GM23338 (cell line): ENCODE measurements around the gene CLUH. TPM values are rescaled to one million over a fixed set of nuclear protein-coding genes. Genes with fewer than 3 reads are reported as not detected.

Experiments used
- ATAC-seq: fragments of 200-7000 bp; cut with Tn5 transposase; 3 replicates; pipeline ENCODE4 v1.9.1; 2020
- DNase-seq: peaks from one replicate; pipeline ENCODE4 v3.0.0-alpha.2; 2015; ENCODE audit warnings: low spot score
- H2AFZ ChIP-seq: fragments of 200-600 bp; sonication (generic); 2 replicates; pipeline ENCODE4 v1.8.0; 2016; ENCODE audit warnings: antibody characterized with exemption, mild to moderate bottlenecking, moderate library complexity
- H3F3A ChIP-seq: fragments of 200-600 bp; sonication (generic); replicated peaks from 2 replicates; pipeline ENCODE4 v1.8.0; 2017; ENCODE audit warnings: antibody characterized with exemption, mixed run types, low read depth
- H3K27ac ChIP-seq: fragments of 200-600 bp; sonication (generic); 2 replicates; pipeline ENCODE4 v1.6.1; 2016; ENCODE audit warnings: low read depth
- H3K27me3 ChIP-seq: fragments of 200-600 bp; sonication (generic); 2 replicates; pipeline ENCODE4 v1.8.0; 2016; ENCODE audit warnings: mild to moderate bottlenecking, mixed run types, moderate library complexity; ENCODE audit not compliant: insufficient read depth
- H3K36me3 ChIP-seq: fragments of 200-600 bp; sonication (generic); 2 replicates; pipeline ENCODE4 v1.8.0; 2016; ENCODE audit warnings: mild to moderate bottlenecking; ENCODE audit not compliant: insufficient read depth
- H3K4me1 ChIP-seq: fragments of 200-600 bp; sonication (generic); 2 replicates; pipeline ENCODE4 v1.8.0; 2016; ENCODE audit warnings: mild to moderate bottlenecking, moderate library complexity; ENCODE audit not compliant: insufficient read depth
- H3K4me2 ChIP-seq: fragments of 200-600 bp; sonication (generic); 2 replicates; pipeline ENCODE4 v1.7.1; 2017; ENCODE audit warnings: mixed run types
- H3K4me3 ChIP-seq: fragments of 200-600 bp; sonication (generic); 2 replicates; pipeline ENCODE4 v1.6.1; 2016; ENCODE audit warnings: mixed run types
- H3K79me2 ChIP-seq: fragments of 200-600 bp; sonication (generic); replicated peaks from 2 replicates; pipeline ENCODE4 v1.8.0; 2017; ENCODE audit warnings: mild to moderate bottlenecking; ENCODE audit not compliant: insufficient read depth
- H3K9me2 ChIP-seq: fragments of 200-600 bp; sonication (generic); 2 replicates; pipeline ENCODE4 v1.8.0; 2017; ENCODE audit not compliant: insufficient read depth
- H4K20me1 ChIP-seq: fragments of 200-600 bp; sonication (generic); replicated peaks from 2 replicates; pipeline ENCODE4 v1.8.0; 2017; ENCODE audit warnings: mild to moderate bottlenecking; ENCODE audit not compliant: insufficient read depth
- H3K27ac Mint-ChIP-seq: 2 replicates; pipeline ENCODE4 v1.8.0; 2020; ENCODE audit warnings: inconsistent platforms, mild to moderate bottlenecking, moderate library complexity, mixed read lengths
- H3K27me3 Mint-ChIP-seq: 3 replicates; pipeline ENCODE4 v1.8.0; 2022; ENCODE audit warnings: low read depth, mild to moderate bottlenecking, moderate library complexity, mixed read lengths, inconsistent platforms; ENCODE audit not compliant: insufficient read depth, poor library complexity
- H3K36me3 Mint-ChIP-seq: 3 replicates; pipeline ENCODE4 v1.8.0; 2021; ENCODE audit warnings: low read depth, mild to moderate bottlenecking, inconsistent platforms, moderate library complexity, mixed read lengths
- H3K4me1 Mint-ChIP-seq: 3 replicates; pipeline ENCODE4 v1.8.0; 2020; ENCODE audit warnings: mild to moderate bottlenecking, inconsistent platforms, mixed read lengths
- H3K4me3 Mint-ChIP-seq: 3 replicates; pipeline ENCODE4 v1.8.0; 2021; ENCODE audit warnings: moderate library complexity, mild to moderate bottlenecking, inconsistent platforms, mixed read lengths
- H3K9me3 Mint-ChIP-seq: 3 replicates; pipeline ENCODE4 v1.8.0; 2020; ENCODE audit warnings: moderate library complexity, mild to moderate bottlenecking, inconsistent platforms, mixed read lengths
- EZH2 ChIP-seq: fragments of 200-600 bp; sonication (generic); IDR thresholded peaks from one replicate; pipeline ENCODE4 v1.8.0; 2017; ENCODE audit warnings: antibody characterized with exemption, mild to moderate bottlenecking, low read depth; ENCODE audit not compliant: unreplicated experiment
- EZH2phosphoT487 ChIP-seq: fragments of 200-600 bp; sonication (generic); IDR thresholded peaks from one replicate; pipeline ENCODE4 v1.8.1; 2018; ENCODE audit warnings: antibody characterized with exemption; ENCODE audit not compliant: unreplicated experiment
- JUNB ChIP-seq: IDR thresholded peaks from one replicate; pipeline ENCODE4 v1.6.1; 2016; ENCODE audit warnings: antibody characterized with exemption; ENCODE audit not compliant: unreplicated experiment
- NANOG ChIP-seq: IDR thresholded peaks from 2 replicates; pipeline ENCODE4 v1.6.1; 2016; ENCODE audit warnings: antibody characterized with exemption, borderline replicate concordance
- STAT1 ChIP-seq: IDR thresholded peaks from one replicate; pipeline ENCODE4 v1.6.1; 2016; ENCODE audit warnings: antibody characterized with exemption; ENCODE audit not compliant: unreplicated experiment
- ZNF114 ChIP-seq: fragments of 250-450 bp; sonication (Bioruptor Pico); IDR thresholded peaks from 2 replicates; pipeline ENCODE4 v1.5.0; 2020; ENCODE audit warnings: mild to moderate bottlenecking, moderate library complexity
- ZNF331 ChIP-seq: fragments of 250-450 bp; sonication (Bioruptor Pico); IDR thresholded peaks from 2 replicates; pipeline ENCODE4 v1.5.0; 2020; ENCODE audit warnings: low read depth, mild to moderate bottlenecking, moderate library complexity
- polyA plus RNA-seq: library from polyadenylated mRNA; unstranded; fragments of >200 nt; fragmentation: Nextera tagmentation; extraction: Ambion mirVana; gene quantifications from 2 replicates; pipeline ENCODE4 v1.2.1, GENCODE V29; 2016
- total RNA-seq: library from RNA; depleted of rRNA; stranded (reverse); fragments of >200 nt; shearing (Covaris generic); gene quantifications from 2 replicates; pipeline ENCODE4 v1.2.3, GENCODE V29; 2014
- TF ChIP-seq, protein P1 (sequence below), 2 experiments: fragments of 200-600 bp in 1 of 2; sonication (generic) in 1 of 2; conservative IDR thresholded peaks; 2 replicates each; pipeline versions ENCODE4 v1.5.1 to v1.6.1; 2016 to 2017; ENCODE audit warnings: antibody characterized with exemption in 2 of 2, low read depth in 2 of 2, mild to moderate bottlenecking in 2 of 2, moderate library complexity in 1 of 2
- TF ChIP-seq, protein P2 (sequence below): fragments of 250-450 bp; sonication (Bioruptor Pico); IDR thresholded peaks from 2 replicates; pipeline ENCODE4 v1.5.0; 2020; ENCODE audit warnings: mild to moderate bottlenecking, moderate library complexity
- TF ChIP-seq, protein P3 (sequence below): IDR thresholded peaks from 2 replicates; pipeline ENCODE4 v1.6.1; 2016; ENCODE audit warnings: antibody characterized with exemption
- TF ChIP-seq, protein P4 (sequence below): IDR thresholded peaks from one replicate; pipeline ENCODE4 v1.6.1; 2018; ENCODE audit warnings: antibody characterized with exemption; ENCODE audit not compliant: unreplicated experiment

Gene CLUH
- total and polyA plus RNA-seq, 2 experiments from 2014 or later = 23.5 to 90.0 TPM

DNA sequence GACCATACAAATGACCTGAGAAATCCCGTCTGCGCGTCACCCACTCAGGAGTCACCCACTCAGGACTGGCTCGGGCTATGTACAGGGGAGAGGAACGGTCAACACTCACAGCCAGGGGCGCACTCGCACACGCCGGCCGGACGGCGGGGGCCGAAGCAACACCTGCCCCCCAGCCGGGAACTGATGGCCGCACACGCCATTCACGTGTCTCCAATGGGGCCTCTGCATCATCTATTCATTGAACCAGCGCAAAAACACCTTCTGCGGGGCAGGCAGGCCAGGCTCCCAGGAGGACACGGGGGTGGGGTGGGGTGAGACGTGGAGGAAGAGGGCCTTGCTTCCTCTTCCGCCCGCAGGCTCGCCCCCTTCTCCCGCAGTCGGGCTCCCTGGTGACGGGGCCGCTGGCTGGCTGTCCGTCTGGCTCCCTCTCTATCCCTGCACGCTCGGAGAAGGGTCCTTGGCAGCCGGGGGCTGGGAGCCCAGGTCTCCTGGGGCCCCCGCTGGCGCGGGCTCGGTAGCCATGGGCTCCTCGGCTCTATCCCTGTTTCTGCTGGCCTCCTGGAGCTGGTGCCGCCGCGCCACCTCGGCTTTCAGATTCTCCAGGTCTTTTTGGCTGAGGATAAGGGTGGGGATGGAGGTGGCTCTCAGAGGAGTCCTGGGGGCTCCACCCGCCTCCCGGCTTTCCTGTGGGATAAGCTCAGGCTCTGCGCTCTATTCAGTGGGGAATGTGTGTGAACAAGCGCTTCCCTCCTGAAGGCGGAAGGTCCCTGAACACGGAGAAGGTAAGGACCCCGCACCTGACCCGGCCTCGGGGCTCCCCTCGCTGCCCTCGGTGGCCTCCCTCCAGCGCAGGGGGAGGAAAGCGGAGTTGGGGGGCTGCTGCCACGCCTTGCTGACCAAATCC is 21.1 kb downstream of the CLUH start:
- H3K27ac Mint-ChIP-seq = no peak overlapping the region
- Histone ChIP-seq H2AFZ (no peak overlapping the region), H3F3A (peaks cover 16% of the 10 kb centered on the region), H3K4me3 (no peak overlapping the region), H3K36me3 (no peaks in the 10 kb centered on the region), H3K4me2 (no peak overlapping the region), H3K27me3 (no peaks in the 10 kb centered on the region), H3K79me2 (no peaks in the 10 kb centered on the region), H3K9me2 (no peaks in the 10 kb centered on the region), H3K4me1 (peaks cover 6% of the 10 kb centered on the region; the same call in 1 of the 2 replicates), H4K20me1 (peaks cover 4% of the 10 kb centered on the region), H3K27ac (no peak overlapping the region)
- H3K9me3 Mint-ChIP-seq = no peaks in the 10 kb centered on the region
- peaks cover 12% of the 10 kb centered on the region; the same call in 2 of the 3 replicates for H3K4me1 Mint-ChIP-seq
- H3K27me3 Mint-ChIP-seq = peaks cover 24% of the 10 kb centered on the region
- no peak for DNase-seq
- peaks cover 13% of the 10 kb centered on the region for H3K36me3 Mint-ChIP-seq
- H3K4me3 Mint-ChIP-seq = no peak overlapping the region
- no peak for ATAC-seq
- no peak for TF ChIP-seq EZH2phosphoT487
- no peak for TF ChIP-seq ZNF114
- TF ChIP-seq, protein P1, sequence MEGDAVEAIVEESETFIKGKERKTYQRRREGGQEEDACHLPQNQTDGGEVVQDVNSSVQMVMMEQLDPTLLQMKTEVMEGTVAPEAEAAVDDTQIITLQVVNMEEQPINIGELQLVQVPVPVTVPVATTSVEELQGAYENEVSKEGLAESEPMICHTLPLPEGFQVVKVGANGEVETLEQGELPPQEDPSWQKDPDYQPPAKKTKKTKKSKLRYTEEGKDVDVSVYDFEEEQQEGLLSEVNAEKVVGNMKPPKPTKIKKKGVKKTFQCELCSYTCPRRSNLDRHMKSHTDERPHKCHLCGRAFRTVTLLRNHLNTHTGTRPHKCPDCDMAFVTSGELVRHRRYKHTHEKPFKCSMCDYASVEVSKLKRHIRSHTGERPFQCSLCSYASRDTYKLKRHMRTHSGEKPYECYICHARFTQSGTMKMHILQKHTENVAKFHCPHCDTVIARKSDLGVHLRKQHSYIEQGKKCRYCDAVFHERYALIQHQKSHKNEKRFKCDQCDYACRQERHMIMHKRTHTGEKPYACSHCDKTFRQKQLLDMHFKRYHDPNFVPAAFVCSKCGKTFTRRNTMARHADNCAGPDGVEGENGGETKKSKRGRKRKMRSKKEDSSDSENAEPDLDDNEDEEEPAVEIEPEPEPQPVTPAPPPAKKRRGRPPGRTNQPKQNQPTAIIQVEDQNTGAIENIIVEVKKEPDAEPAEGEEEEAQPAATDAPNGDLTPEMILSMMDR (conservative IDR thresholded peaks at IDR 0.05; ENCODE audit: low read depth in 2 of 2) = no peak
- no peak for TF ChIP-seq STAT1
- TF ChIP-seq, protein P2, sequence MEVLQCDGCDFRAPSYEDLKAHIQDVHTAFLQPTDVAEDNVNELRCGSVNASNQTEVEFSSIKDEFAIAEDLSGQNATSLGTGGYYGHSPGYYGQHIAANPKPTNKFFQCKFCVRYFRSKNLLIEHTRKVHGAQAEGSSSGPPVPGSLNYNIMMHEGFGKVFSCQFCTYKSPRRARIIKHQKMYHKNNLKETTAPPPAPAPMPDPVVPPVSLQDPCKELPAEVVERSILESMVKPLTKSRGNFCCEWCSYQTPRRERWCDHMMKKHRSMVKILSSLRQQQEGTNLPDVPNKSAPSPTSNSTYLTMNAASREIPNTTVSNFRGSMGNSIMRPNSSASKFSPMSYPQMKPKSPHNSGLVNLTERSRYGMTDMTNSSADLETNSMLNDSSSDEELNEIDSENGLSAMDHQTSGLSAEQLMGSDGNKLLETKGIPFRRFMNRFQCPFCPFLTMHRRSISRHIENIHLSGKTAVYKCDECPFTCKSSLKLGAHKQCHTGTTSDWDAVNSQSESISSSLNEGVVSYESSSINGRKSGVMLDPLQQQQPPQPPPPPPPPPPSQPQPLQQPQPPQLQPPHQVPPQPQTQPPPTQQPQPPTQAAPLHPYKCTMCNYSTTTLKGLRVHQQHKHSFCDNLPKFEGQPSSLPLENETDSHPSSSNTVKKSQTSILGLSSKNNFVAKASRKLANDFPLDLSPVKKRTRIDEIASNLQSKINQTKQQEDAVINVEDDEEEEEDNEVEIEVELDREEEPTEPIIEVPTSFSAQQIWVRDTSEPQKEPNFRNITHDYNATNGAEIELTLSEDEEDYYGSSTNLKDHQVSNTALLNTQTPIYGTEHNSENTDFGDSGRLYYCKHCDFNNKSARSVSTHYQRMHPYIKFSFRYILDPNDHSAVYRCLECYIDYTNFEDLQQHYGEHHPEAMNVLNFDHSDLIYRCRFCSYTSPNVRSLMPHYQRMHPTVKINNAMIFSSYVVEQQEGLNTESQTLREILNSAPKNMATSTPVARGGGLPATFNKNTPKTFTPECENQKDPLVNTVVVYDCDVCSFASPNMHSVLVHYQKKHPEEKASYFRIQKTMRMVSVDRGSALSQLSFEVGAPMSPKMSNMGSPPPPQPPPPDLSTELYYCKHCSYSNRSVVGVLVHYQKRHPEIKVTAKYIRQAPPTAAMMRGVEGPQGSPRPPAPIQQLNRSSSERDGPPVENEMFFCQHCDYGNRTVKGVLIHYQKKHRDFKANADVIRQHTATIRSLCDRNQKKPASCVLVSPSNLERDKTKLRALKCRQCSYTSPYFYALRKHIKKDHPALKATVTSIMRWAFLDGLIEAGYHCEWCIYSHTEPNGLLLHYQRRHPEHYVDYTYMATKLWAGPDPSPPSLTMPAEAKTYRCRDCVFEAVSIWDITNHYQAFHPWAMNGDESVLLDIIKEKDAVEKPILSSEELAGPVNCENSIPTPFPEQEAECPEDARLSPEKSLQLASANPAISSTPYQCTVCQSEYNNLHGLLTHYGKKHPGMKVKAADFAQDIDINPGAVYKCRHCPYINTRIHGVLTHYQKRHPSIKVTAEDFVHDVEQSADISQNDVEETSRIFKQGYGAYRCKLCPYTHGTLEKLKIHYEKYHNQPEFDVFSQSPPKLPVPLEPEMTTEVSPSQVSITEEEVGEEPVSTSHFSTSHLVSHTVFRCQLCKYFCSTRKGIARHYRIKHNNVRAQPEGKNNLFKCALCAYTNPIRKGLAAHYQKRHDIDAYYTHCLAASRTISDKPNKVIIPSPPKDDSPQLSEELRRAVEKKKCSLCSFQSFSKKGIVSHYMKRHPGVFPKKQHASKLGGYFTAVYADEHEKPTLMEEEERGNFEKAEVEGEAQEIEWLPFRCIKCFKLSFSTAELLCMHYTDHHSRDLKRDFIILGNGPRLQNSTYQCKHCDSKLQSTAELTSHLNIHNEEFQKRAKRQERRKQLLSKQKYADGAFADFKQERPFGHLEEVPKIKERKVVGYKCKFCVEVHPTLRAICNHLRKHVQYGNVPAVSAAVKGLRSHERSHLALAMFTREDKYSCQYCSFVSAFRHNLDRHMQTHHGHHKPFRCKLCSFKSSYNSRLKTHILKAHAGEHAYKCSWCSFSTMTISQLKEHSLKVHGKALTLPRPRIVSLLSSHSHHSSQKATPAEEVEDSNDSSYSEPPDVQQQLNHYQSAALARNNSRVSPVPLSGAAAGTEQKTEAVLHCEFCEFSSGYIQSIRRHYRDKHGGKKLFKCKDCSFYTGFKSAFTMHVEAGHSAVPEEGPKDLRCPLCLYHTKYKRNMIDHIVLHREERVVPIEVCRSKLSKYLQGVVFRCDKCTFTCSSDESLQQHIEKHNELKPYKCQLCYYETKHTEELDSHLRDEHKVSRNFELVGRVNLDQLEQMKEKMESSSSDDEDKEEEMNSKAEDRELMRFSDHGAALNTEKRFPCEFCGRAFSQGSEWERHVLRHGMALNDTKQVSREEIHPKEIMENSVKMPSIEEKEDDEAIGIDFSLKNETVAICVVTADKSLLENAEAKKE (CRISPR knock-in tag) = no peak
- no peak for TF ChIP-seq ZNF331 (CRISPR knock-in tag)
- no peak for TF ChIP-seq EZH2
- no peak for TF ChIP-seq NANOG
- TF ChIP-seq JUNB = no peak
- TF ChIP-seq, protein P3, sequence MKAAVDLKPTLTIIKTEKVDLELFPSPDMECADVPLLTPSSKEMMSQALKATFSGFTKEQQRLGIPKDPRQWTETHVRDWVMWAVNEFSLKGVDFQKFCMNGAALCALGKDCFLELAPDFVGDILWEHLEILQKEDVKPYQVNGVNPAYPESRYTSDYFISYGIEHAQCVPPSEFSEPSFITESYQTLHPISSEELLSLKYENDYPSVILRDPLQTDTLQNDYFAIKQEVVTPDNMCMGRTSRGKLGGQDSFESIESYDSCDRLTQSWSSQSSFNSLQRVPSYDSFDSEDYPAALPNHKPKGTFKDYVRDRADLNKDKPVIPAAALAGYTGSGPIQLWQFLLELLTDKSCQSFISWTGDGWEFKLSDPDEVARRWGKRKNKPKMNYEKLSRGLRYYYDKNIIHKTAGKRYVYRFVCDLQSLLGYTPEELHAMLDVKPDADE = no peak
- TF ChIP-seq, protein P4, sequence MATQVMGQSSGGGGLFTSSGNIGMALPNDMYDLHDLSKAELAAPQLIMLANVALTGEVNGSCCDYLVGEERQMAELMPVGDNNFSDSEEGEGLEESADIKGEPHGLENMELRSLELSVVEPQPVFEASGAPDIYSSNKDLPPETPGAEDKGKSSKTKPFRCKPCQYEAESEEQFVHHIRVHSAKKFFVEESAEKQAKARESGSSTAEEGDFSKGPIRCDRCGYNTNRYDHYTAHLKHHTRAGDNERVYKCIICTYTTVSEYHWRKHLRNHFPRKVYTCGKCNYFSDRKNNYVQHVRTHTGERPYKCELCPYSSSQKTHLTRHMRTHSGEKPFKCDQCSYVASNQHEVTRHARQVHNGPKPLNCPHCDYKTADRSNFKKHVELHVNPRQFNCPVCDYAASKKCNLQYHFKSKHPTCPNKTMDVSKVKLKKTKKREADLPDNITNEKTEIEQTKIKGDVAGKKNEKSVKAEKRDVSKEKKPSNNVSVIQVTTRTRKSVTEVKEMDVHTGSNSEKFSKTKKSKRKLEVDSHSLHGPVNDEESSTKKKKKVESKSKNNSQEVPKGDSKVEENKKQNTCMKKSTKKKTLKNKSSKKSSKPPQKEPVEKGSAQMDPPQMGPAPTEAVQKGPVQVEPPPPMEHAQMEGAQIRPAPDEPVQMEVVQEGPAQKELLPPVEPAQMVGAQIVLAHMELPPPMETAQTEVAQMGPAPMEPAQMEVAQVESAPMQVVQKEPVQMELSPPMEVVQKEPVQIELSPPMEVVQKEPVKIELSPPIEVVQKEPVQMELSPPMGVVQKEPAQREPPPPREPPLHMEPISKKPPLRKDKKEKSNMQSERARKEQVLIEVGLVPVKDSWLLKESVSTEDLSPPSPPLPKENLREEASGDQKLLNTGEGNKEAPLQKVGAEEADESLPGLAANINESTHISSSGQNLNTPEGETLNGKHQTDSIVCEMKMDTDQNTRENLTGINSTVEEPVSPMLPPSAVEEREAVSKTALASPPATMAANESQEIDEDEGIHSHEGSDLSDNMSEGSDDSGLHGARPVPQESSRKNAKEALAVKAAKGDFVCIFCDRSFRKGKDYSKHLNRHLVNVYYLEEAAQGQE = no peak
